Suprapubic skin (tissue), 4 donors: ENCODE results near the gene AUTS2.

ENCODE experiments used
- EP300 ChIP-seq: sonication (generic); formaldehyde crosslinking; IDR thresholded peaks from one replicate; pipeline ENCODE4 v1.6.1; 2017; ENCODE audit warnings: antibody characterized with exemption
- POLR2A ChIP-seq, 2 donors: fragments of 450-650 bp; IDR thresholded peaks; one replicate each; pipeline ENCODE4 v1.6.1; 2017; ENCODE audit warnings: antibody characterized with exemption in 2 of 2, mild to moderate bottlenecking in 2 of 2, moderate library complexity in 2 of 2
- POLR2AphosphoS5 ChIP-seq, 3 donors: sonication (generic); formaldehyde crosslinking; IDR thresholded peaks; one replicate each; pipeline ENCODE4 v1.6.1; 2017; ENCODE audit warnings: antibody characterized with exemption in 3 of 3
- TF ChIP-seq, protein P1 (sequence below), 2 donors: fragments of 200-600 bp in 1 of 2; fragments of 450-650 bp in 1 of 2; sonication (generic) in 1 of 2; IDR thresholded peaks; one replicate each; pipeline ENCODE4 v1.5.1; 2016 to 2019; ENCODE audit warnings: antibody characterized with exemption in 2 of 2, mild to moderate bottlenecking in 1 of 2, moderate library complexity in 1 of 2

DNA sequence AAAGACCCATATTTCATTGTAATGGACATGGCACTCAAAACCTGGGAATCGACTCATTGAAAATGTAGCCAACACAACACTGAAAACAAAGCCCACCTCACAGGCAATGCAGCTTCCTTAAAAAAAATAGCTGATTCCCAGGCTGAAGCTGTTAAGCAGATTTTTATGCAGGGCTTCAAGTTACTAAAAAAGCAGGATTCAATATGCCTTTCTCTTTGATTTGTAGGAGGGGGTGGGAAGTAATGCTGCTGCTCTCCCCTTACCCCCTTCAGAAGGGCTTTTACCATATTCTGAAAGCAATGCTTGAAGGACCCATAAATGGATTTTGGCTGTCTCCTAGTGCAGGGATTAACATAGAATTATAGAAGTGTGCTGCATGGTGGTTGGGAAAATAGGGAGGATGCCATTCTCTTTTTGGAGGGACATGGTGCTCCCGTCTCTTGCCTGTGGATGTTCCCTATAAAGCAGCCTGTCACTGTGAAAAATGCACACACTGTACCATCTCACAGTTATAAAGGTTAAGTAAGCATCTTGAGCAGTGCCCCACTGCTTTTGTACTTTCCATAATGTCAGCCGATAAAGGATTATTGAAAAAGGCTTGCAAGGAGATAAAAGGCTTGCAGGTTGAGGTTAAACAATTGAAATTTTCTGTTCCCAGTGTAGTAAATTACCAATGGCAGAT, 262.8 kb downstream of the AUTS2 start:
- TF ChIP-seq, protein P1, sequence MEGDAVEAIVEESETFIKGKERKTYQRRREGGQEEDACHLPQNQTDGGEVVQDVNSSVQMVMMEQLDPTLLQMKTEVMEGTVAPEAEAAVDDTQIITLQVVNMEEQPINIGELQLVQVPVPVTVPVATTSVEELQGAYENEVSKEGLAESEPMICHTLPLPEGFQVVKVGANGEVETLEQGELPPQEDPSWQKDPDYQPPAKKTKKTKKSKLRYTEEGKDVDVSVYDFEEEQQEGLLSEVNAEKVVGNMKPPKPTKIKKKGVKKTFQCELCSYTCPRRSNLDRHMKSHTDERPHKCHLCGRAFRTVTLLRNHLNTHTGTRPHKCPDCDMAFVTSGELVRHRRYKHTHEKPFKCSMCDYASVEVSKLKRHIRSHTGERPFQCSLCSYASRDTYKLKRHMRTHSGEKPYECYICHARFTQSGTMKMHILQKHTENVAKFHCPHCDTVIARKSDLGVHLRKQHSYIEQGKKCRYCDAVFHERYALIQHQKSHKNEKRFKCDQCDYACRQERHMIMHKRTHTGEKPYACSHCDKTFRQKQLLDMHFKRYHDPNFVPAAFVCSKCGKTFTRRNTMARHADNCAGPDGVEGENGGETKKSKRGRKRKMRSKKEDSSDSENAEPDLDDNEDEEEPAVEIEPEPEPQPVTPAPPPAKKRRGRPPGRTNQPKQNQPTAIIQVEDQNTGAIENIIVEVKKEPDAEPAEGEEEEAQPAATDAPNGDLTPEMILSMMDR (IDR thresholded peaks at IDR 0.05), result no peak
- TF ChIP-seq POLR2A (IDR thresholded peaks at IDR 0.05) (no peak), POLR2AphosphoS5 (IDR thresholded peaks at IDR 0.05) (no peak), EP300 (no peak)
